GM21360 (cell line): ENCODE data around the gene POLE3.
"Not testable (repeated sequence)": the region's sequence is repeated elsewhere in the genome, so short reads cannot be mapped to it uniquely, and the experiment has no call there.

ENCODE experiments used
- ATAC-seq: cut with Tn5 transposase; IDR thresholded peaks from one replicate; pipeline ENCODE4 v1.9.1; 2021; ENCODE audit warnings: mild to moderate bottlenecking, moderate library complexity; ENCODE audit not compliant: unreplicated experiment

POLE3 gene, protein sequence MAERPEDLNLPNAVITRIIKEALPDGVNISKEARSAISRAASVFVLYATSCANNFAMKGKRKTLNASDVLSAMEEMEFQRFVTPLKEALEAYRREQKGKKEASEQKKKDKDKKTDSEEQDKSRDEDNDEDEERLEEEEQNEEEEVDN

DNA sequence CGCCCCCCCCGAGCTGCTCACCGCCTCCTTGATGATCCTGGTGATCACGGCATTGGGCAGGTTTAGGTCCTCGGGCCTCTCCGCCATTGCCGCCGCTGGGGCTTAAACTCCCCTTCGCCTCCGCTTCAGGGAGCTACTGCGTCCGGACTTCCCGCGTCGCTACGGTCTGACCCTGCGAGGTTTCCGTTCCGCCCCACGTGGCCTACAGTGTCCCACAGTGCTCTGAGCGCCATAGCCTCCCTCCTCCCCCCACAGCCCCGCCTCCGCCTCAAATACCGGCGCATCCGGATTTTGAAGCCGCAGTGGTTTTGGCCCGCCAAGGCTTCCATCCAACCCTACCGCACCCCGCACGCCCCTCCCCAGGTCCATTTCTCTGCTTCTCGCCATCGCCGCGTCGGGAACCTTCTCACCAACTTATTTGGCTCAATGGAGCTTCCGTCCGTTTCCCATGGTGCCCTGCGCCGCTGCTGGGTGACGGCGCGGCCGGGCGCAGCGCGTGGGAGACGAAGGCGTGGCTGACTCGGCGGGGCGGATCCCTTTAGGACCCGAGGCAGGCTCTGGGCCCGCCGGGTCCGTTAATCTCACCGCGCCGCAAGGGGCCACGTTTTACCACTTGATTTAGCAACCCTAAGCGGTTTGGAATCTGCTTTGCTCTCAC lies at the start of gene POLE3, which contains the start of gene C9orf43:
TSS of gene POLE3 (minus strand) at position 469 of the 658 bp plus-strand sequence. CDS start at position 87, 382 bp downstream.
TSS of gene C9orf43 (plus strand) at position 541 of the 658 bp plus-strand sequence. CDS start 2,747 bp downstream, outside the sequence.
- peak; percentile 87 for ATAC-seq

- no peak for ATAC-seq
Observed at GRCh38 chr9:113456235-113456634, 45.8 kb upstream of the POLE3 start.

- ATAC-seq = no peak
Observed at GRCh38 chr9:113454914-113455761, 44.7 kb upstream of the POLE3 start.

- ATAC-seq = no peak
Observed at GRCh38 chr9:113452113-113452605, 41.7 kb upstream of the POLE3 start.

- no peak for ATAC-seq
Observed at GRCh38 chr9:113449376-113449775, 38.9 kb upstream of the POLE3 start.

DNA sequence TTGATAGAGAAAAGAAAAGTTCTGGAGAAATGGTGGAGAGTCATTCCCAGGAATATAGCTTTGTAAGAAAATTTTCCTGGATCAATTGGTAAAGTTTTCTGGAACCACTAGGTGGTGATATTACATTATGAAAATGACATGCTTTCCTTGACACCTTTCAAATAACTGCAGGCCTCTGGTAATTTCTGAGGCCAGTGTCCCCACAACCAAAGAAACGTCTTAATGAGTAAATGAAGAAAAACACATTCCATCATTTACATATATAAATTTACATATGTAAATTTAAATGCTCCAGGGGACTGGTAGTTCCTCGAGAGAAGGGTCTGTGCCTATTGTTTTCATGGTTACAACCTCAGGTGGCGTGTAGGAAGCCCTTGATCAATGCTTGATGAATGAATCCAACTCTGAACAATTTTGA lies 35.9 kb upstream of the POLE3 start:
- ATAC-seq = no peak

GRCh38 chr9:113444736-113445135 lies 34.3 kb upstream of the POLE3 start:
- no peak for ATAC-seq

DNA sequence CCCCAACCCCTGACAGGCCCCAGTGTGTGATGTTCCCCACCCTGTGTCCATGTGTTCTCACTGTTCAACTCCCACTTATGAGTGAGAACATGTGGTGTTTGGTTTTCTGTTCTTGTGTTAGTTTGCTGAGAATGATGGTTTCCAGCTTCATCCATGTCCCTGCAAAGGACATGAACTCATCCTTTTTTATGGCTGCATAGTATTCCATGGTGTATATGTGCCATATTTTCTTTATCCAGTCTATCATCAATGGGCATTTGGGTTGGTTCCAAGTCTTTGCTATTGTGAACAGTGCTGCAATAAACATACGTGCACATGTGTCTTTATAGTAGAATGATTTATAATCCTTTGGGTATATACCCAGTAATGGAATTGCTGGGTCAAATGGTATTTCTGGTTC lies 27.2 kb upstream of the POLE3 start:
- ATAC-seq = not testable (repeated sequence)

DNA sequence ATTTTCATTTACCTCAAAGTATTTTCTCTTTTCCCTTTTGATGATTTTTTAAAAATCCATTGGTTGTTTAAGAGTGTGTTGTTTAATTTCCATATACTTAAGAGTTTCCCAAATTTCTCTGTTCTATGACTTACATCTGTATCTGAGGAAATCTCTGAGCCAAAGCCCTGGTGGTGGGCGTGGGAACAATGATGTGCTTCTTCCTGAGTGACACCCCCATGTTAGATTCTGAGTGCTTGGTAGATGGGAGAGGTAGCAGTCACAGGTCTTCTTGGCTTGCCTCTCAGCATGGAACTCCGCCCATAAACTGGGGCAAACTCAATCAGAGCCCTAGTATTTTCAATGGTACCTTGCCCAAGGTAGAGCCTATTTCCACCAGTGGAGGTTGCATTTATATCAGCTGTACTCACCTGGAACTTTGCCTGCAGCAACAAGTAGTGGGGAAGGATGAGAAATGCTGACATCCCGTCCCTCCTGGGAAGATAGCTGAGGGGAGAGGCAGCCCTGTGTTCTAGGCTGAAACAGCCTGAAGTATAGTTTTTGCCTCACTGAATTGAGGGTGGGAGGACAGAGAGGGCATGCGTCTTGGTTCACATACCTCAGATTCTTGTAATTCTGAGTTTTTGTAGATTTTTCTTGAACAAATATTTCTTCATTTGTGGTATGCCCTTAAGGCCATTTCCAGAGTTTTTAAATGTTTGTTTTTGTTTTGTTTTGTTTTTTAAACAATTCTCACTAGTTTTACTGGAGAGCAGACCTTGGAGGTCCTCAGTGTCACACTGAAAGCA lies 26.4 kb upstream of the POLE3 start:
- ATAC-seq = no peak

DNA sequence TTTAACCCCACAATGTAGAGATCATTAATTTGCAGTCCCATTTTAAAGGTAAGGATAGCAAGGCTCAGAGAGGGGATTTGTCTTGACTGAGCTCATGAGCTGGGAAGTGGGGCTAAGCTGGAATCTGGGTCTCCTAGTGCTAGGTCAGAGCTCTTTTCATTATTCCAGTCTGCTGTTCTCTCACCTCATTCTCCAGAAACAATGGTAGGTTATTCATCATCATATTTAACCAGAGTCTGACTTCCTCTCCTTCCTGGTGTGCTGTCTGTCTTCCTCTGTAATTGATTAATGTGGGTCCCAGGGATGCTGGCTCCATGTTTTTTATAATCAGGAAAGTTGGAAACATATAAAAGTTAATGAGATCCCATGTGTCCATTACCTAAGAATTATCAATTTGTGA lies 20.7 kb upstream of the POLE3 start:
- ATAC-seq = no peak

DNA sequence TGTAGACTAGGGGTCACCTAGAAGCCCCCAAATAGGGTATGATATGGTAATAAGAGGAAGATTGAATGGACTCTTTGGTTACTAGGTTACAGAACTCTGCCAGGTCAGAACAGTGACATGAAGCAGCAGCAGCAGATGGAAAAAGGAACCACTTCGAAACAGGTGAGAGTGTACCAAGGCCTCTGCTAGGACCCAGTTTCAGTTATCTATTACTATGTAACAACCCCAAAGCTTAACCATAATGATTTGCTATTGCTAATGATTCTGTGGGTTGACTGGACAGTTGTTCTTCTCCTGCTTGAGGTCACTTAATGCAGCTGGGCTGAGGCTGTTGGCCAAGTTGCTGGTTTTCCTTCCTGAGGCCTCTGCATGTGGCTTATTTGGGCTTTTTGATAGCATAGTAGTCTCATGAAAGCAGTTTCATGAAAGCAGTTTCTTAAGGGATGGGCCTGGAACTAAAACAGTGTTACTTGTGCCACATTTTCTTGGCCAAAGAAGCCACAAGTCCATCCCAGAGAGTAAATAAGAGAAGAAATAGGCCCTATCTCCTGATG lies 17.7 kb upstream of the POLE3 start:
- no peak for ATAC-seq

DNA sequence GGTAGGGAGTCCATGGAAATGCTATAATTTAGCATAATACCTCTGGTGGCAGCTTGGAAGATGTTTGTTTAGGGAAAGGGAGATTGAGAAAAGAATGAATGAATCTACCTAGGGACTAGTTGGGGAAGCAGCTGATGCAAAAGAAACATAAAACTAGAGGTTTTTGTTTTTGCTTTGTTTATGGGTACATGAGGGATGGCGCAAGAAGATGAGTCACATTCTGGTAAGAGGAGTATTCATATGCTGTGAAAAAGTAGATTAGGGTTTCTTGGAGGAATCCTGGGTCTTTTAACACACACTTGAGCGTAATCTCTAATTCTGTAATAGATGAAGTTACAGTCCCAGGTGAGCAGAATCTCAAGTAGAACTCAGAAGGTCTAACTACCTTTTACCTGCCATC lies 17.2 kb upstream of the POLE3 start:
- ATAC-seq = no peak

DNA sequence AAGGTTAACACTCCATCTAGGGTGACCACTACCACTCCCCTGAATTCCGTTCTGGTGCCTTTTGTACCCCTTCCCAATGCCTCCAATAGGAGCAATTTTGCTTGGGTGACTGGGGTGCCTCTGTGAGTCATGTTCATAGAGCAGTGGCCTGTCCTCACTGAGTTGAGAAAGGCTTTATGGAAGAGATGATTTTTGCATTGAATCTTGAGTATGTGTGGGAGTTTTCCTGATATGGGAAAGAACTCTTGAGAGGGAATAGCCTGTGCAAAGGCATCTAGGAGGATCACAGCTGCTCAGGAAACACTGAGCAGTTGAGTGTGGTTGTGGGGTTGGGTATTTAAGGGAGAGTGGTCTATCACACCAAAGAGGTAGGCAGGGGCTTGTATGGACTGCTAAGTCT lies 16.2 kb upstream of the POLE3 start:
- no peak for ATAC-seq

DNA sequence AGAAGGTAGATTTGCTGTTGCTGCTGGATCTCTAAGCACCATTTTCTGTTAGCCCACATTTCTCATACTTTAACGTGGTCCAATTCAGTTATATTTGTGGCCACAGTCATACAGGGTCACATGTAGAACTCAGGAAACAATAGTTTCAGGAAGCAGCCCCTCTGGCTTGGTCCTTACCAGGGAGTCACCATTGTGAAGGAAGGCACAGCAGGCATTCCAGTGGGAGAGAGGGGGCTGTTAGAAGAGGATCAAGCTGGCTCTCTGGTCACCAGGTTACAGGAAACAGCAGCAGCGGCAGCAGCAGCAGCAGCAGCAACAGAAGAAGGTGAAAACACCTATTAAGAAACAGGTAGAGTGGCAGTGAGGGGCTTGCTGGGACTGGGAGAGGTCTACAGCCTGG lies 14.6 kb upstream of the POLE3 start:
- no peak for ATAC-seq

DNA sequence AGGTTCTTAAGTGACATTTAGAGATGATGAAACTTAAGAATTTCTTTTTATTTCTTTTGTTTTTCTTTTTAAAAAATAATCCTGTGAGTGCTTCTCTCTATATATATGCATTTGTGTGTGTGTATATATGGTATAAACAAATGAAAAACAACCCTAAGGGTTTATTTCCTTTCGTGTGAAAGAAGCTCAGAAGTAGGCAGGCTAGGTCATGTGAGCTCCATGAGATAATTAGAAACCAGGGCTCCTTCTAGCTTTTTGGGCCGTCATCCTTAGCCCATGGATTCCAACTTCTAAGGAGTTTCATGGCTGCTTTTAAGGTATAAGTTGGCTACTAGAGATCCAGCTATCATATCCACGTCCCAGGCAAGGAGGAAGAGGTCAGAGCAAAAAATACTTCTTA lies 11.3 kb upstream of the POLE3 start:
- ATAC-seq = no peak

DNA sequence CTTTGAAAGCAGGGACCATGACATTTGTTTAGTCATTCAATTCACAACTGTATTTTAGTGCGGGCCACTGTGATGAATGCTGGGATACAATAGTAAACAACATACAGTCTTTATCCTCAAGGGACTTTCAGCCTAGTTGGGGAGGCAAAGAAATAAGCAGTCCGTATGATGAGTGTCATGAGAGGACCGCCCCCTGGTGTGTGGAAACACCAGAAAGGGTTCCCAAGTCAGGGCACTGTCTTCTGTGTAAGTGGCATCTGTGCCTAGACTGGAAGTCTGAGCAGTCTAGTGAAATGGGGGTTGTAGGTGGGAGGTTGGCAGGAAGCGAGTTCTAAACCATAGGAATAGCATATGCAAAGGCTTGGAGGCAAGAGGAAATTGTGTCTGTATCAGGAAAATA lies 6.9 kb upstream of the POLE3 start:
- ATAC-seq = no peak

DNA sequence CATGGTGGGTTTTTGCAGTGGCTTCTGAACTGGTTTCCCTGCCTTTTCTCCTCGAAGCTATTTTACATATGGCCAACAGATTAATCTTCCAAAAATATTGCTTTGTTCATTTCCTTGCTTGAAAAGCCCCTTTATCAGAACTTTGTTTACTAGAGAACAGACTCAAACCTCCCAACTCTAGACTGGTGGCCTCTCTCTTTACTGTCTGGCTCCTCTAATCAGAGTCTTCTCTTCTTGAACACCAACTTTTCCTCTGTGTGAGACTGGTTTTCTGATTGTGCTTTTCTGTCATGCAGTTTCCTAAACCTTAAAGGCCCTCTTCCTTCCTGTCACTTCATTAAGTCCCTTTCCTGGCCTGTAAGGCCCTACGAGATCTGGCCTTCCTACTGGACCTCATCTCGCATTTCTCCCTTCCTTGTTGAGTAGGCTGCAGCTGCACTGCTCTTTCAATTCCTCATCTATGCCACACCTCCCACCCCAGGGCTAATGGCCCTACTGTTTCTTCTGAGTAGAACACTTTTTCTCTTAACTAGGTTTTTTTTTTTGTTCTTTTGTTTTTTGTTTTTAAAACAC lies 5.8 kb upstream of the POLE3 start:
- peak; percentile 91 for ATAC-seq

DNA sequence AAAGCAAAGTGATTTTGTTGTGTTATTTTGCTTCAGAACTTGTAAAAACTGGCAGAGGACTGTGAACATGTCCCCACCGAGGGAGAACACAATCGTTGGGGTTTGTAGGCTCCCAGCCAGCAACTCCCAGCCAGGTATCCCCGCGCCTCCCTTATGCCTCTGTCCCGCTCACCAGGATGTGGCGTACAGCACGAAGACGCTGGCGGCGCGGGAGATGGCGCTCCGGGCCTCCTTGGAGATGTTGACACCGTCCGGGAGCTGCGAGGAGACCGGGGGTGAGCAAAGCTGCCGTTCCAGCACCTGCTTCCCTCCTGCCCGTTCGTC lies 630 bp downstream of the POLE3 start:
- ATAC-seq = no peak

GRCh38 chr9:113409481-113409880 lies 994 bp downstream of the POLE3 start:
- ATAC-seq = no peak

DNA sequence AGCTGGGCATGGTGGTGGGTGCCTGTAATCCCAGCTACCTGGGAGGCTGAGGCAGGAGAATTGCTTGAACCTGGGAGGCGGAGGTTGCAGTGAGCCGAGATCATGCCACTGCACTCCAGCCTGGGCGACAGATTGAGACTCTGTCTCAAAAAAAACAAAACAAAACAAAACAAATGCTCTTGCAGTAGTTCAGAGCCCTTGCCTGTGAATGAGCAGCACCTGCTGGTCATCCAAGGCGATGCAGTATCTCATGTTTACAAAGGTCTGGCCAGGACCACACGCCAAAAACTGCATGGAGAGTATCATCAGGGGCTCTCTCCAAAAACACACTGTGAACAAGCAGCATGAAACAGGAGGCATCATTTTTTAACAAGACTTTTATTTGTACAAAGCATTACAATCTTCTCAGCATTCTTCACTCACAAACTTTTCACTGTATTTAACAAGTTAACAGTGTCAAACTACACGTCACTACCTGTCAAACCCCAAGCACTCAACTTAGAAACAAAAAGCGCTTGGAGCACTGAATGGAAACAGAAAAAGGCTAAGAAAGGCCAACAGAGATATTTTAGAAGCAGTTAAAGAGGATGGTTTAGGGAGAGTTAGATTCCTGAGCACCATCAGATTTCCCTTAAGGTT lies 3.5 kb downstream of the POLE3 start:
- ATAC-seq = not testable (repeated sequence)
